BE2C (cell line): Measurements from ENCODE around the gene CASP12.

Experiments
- DNase-seq: peaks from one replicate; pipeline ENCODE4 v3.0.0-alpha.2; 2020
- H3K27me3 ChIP-seq: fragments of 250-450 bp; sonication (Bioruptor Pico); 2 replicates; pipeline ENCODE4 v1.5.1; 2020; ENCODE audit warnings: mild to moderate bottlenecking
- H3K36me3 ChIP-seq: fragments of 250-450 bp; sonication (Bioruptor Pico); 2 replicates; pipeline ENCODE4 v1.5.1; 2020; ENCODE audit warnings: mild to moderate bottlenecking
- H3K4me1 ChIP-seq: fragments of 250-450 bp; sonication (Bioruptor Pico); 2 replicates; pipeline ENCODE4 v1.5.1; 2020
- H3K4me3 ChIP-seq: 2 replicates; pipeline ENCODE4 v1.5.1; 2011; ENCODE audit warnings: low read depth, low read length
- H3K9me3 ChIP-seq: fragments of 250-450 bp; sonication (Bioruptor Pico); 2 replicates; pipeline ENCODE4 v1.5.1; 2020
- CTCF ChIP-seq: IDR thresholded peaks from 2 replicates; pipeline ENCODE4 v1.5.1; 2012; ENCODE audit warnings: mild to moderate bottlenecking, low read depth, low read length

Gene CASP12

GRCh38 chr11:104837969-104838639 is 60.2 kb downstream of the CASP12 start:
- H3K9me3 ChIP-seq, result no peaks in the 10 kb centered on the region
- no peak for DNase-seq
- TF ChIP-seq CTCF, result no peak

DNA sequence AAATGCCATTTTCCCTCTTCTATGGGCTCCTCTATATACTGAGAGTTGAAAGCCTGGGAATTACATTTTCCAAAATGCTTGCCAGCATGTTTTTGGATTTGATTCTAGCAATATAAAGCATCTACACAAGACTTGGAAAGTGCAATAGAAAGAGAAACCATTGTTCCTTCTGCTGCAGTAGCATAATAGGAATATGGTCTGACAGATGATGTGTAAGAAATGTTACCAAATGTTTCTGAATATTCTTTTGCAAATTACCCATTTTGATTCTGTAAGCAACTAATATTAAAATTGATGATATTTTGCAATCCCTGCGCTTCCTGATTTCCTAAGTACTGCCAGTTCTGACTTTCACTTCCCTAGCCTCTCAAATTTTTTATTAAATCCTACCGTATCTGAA is 61.6 kb downstream of the CASP12 start:
- H3K4me1 ChIP-seq, result no peaks in the 10 kb centered on the region
- DNase-seq, result no peak
- H3K9me3 ChIP-seq, result no peaks in the 10 kb centered on the region
- TF ChIP-seq CTCF, result no peak
- no peaks in the 10 kb centered on the region for H3K27me3 ChIP-seq
- H3K4me3 ChIP-seq, result no peak overlapping the region
- H3K36me3 ChIP-seq, result no peaks in the 10 kb centered on the region

More at GRCh38 chr11:104837969-104838639, 60.2 kb downstream of the CASP12 start:
- Histone ChIP-seq H3K27me3 (no peaks in the 10 kb centered on the region), H3K4me1 (no peaks in the 10 kb centered on the region), H3K4me3 (no peak overlapping the region), H3K36me3 (no peaks in the 10 kb centered on the region)
